ENCODE data around the gene RIPPLY3.

DNA sequence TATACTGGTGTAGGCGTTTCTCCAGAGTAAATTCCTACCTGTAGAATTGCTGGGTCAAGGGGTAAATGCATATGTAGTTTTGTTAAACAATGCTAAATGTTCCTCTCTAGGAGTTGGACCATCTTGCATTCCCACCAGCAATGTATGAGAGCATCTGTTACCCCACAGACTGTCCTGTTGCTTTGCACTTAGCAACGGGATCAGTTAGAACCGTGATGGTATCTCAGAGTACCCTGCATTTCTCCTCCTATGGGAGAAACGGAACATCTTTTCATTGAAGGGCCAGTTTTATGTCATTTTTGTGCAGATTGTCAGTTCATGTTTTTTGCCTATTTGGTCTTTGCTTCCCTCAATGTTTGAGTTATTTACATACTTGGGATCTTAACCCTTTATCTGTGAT, 18.0 kb upstream of the RIPPLY3 start:
- TF ChIP-seq CTCF (IDR thresholded peaks at IDR 0.05) = no peak
- no peak for TF ChIP-seq EP300 (IDR thresholded peaks at IDR 0.05)
- TF ChIP-seq POLR2A (IDR thresholded peaks at IDR 0.05) = no peak
